ENCODE measurements around the gene EFCAB7.

EFCAB7 gene

DNA sequence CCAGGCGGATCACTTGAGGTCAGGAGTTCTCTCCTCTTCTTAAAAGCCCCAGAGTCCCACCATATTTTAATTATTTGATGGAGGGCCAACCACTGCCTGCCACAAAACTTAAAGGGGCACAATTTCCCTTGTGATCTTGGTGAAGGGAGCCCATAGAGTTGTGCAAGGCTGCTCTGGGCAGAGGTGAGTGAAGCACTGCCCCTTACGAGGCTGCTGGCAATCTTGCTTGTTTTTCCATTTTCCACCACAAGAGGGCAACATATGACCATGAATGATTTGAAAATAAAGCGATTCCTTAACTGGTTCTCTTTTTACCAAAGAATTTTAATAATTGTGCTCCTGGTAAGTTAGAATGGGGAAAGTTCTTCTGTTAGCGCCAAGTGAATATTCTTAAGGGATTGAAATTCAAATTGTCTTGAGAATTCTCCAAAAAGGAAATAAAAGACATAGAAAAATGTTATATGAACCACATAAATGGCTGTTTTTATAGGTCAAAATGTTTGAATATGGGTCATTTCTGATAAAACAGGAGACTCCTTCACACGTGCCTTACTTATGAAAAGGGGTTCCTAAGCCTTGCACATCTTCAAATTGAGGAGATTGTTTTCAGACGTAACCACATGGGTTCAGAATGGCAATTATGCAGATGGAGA, 92.6 kb downstream of the EFCAB7 start:
- DNase-seq (ENCODE audit: low spot score) = no peak
- TF ChIP-seq, protein P1, sequence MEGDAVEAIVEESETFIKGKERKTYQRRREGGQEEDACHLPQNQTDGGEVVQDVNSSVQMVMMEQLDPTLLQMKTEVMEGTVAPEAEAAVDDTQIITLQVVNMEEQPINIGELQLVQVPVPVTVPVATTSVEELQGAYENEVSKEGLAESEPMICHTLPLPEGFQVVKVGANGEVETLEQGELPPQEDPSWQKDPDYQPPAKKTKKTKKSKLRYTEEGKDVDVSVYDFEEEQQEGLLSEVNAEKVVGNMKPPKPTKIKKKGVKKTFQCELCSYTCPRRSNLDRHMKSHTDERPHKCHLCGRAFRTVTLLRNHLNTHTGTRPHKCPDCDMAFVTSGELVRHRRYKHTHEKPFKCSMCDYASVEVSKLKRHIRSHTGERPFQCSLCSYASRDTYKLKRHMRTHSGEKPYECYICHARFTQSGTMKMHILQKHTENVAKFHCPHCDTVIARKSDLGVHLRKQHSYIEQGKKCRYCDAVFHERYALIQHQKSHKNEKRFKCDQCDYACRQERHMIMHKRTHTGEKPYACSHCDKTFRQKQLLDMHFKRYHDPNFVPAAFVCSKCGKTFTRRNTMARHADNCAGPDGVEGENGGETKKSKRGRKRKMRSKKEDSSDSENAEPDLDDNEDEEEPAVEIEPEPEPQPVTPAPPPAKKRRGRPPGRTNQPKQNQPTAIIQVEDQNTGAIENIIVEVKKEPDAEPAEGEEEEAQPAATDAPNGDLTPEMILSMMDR (IDR thresholded peaks at IDR 0.05) = peak; percentile 46
- Histone ChIP-seq H3K4me3 (no peak overlapping the region), H3K27ac (no peak overlapping the region)

- H3K27ac ChIP-seq = peak overlapping the region in 1 of 2 donors; percentile 20
- DNase-seq (ENCODE audit: low spot score) = no peak
- TF ChIP-seq, protein P1 (IDR thresholded peaks at IDR 0.05) = no peak
Observed at GRCh38 chr1:63617450-63617849, 94.1 kb downstream of the EFCAB7 start.

GRCh38 chr1:63618011-63618410, 94.7 kb downstream of the EFCAB7 start:
- TF ChIP-seq, protein P1 (IDR thresholded peaks at IDR 0.05) = no peak
- DNase-seq (ENCODE audit: low spot score) = no peak

More at GRCh38 chr1:63617450-63617849, 94.1 kb downstream of the EFCAB7 start:
- no peak overlapping the region for H3K4me3 ChIP-seq

GRCh38 chr1:63619558-63619957, 96.2 kb downstream of the EFCAB7 start:
- Histone ChIP-seq H3K4me3 (no peak overlapping the region), H3K27ac (peak overlapping the region in 1 of 2 donors; percentile 17)
- TF ChIP-seq, protein P1 (IDR thresholded peaks at IDR 0.05) = no peak
- DNase-seq (ENCODE audit: low spot score) = no peak

More at GRCh38 chr1:63618011-63618410, 94.7 kb downstream of the EFCAB7 start:
- Histone ChIP-seq H3K4me3 (no peak overlapping the region), H3K27ac (no peak overlapping the region)

DNA sequence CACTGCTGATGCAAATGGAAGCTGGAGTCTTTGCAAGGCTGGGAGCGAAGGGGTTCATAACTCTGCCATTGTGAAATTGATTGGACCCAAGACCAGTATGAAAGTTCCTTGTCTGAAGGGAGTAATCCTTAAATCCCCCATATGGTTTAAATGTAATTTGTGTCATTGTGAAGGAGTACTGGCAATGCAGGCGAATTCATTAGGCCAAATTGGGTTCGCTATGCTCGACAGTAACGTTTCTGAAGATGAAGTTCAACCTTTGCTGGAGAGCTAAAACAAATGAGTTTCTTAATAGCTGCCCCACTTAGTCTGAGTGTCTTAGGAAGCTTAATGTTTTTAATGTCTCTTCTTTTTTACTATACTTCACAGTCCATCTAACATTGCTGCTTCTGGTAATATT, 97.3 kb downstream of the EFCAB7 start:
- no peak for DNase-seq (ENCODE audit: low spot score)
- Histone ChIP-seq H3K27ac (peak overlapping the region; percentile 34 to 42), H3K4me3 (no peak overlapping the region)
- TF ChIP-seq, protein P1 (IDR thresholded peaks at IDR 0.05) = no peak

DNA sequence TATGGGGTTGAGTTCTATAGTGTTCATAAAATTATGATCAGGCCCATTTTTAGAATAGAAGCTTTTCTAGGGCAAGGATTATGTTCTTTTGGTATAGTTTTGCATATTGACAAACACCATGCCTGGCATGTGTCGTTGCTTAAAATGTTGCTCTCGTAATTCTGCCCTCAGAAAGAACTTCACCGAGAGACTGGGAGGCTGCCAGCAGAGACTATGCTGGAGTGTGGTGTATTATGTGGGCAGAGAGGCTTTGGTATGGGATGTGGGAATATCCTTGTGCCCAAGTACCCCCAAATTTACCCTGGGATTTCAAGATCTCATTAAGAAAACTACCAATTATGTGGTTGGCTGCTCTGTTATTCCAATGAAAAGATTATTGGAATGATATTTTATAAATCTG, 97.8 kb downstream of the EFCAB7 start:
- peak overlapping the region; percentile 34 to 73 for H3K27ac ChIP-seq
- DNase-seq (ENCODE audit: low spot score) = no peak
- TF ChIP-seq, protein P1 (IDR thresholded peaks at IDR 0.05) = no peak
- no peak overlapping the region for H3K4me3 ChIP-seq

DNA sequence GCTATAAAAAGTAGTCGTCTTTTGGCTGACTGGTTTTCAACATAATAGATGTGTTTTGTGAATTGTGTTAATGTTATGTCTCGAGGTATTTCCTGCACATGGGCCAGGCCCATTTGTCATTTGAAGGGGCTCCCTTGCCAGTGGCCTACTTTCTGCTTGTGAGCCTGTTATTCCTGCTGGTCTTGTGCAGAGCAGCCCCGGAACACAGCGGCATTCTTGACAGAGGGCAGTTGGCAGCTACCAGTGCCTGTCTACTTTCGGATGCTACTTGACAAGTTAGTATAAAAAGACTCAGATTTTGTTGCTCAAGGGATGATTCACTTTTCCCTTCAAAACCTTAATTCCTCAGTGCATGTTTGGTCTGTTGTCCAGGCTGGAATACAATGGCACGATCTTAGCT, 98.4 kb downstream of the EFCAB7 start:
- Histone ChIP-seq H3K4me3 (no peak overlapping the region), H3K27ac (peak overlapping the region; percentile 34 to 73)
- TF ChIP-seq, protein P1 (IDR thresholded peaks at IDR 0.05) = no peak
- no peak for DNase-seq (ENCODE audit: low spot score)

Data from coronary artery (tissue), 2 donors.